GM18867 (cell line): ENCODE results near the gene PRSS27.
"Not testable (repeated sequence)": the region's sequence is repeated elsewhere in the genome, so short reads cannot be mapped to it uniquely, and the experiment has no call there.

ENCODE experiments used
- ATAC-seq: cut with Tn5 transposase; IDR thresholded peaks from one replicate; pipeline ENCODE4 v1.9.1; 2021; ENCODE audit warnings: mild to moderate bottlenecking, moderate library complexity; ENCODE audit not compliant: unreplicated experiment

The PRSS27 gene

GRCh38 chr16:2698103-2698870 is 21.7 kb downstream of the PRSS27 start:
- no peak for ATAC-seq

- ATAC-seq = no peak
Measured at GRCh38 chr16:2697401-2697948, 22.5 kb downstream of the PRSS27 start.

GRCh38 chr16:2696601-2697250 is 23.3 kb downstream of the PRSS27 start:
- ATAC-seq = not testable (repeated sequence)

- ATAC-seq = no peak
Measured at GRCh38 chr16:2692948-2693651, 26.9 kb downstream of the PRSS27 start.

GRCh38 chr16:2692251-2692947 is 27.6 kb downstream of the PRSS27 start:
- no peak for ATAC-seq

- ATAC-seq = no peak
Measured at GRCh38 chr16:2691491-2692248, 28.4 kb downstream of the PRSS27 start.

- no peak for ATAC-seq
Measured at GRCh38 chr16:2690852-2691251, 29.2 kb downstream of the PRSS27 start.

GRCh38 chr16:2689968-2690801 is 29.8 kb downstream of the PRSS27 start:
- no peak for ATAC-seq

GRCh38 chr16:2689422-2689821 is 30.6 kb downstream of the PRSS27 start:
- not testable (repeated sequence) for ATAC-seq

- ATAC-seq = no peak
Measured at GRCh38 chr16:2687531-2688308, 32.3 kb downstream of the PRSS27 start.

GRCh38 chr16:2686912-2687507 is 33.0 kb downstream of the PRSS27 start:
- ATAC-seq = peak; percentile 39

GRCh38 chr16:2686075-2686474 is 33.9 kb downstream of the PRSS27 start:
- peak; percentile 29 for ATAC-seq

- ATAC-seq = not testable (repeated sequence)
Measured at GRCh38 chr16:2683041-2683440, 37.0 kb downstream of the PRSS27 start.

- ATAC-seq = peak; percentile 64
Measured at GRCh38 chr16:2682209-2683021, 37.6 kb downstream of the PRSS27 start, which contains the start of gene KCTD5. KCTD5 (plus strand) TSS chr16:2682523; CDS start chr16:2682549, 26 bp downstream.

- not testable (repeated sequence) for ATAC-seq
Measured at GRCh38 chr16:2680360-2680759, 39.7 kb downstream of the PRSS27 start.

- not testable (repeated sequence) for ATAC-seq
Measured at GRCh38 chr16:2679902-2680301, 40.1 kb downstream of the PRSS27 start.
